Activated CD8-positive, alpha-beta memory T cell treated with anti-CD3 and anti-CD28 coated beads, Interleukin-2, amount 50 U/mL, for 48 hours (primary cell): ENCODE data around the gene JUN.
"Not testable (repeated sequence)": the region's sequence is repeated elsewhere in the genome, so short reads cannot be mapped to it uniquely, and the experiment has no call there.

Experiments
- DNase-seq: peaks from one replicate; pipeline ENCODE4 v3.0.0-alpha.2; 2020

JUN gene

GRCh38 chr1:58805716-58806571 lies 22.1 kb upstream of the JUN start:
- DNase-seq: no peak

- DNase-seq: no peak
Observed at GRCh38 chr1:58804853-58805565, 21.2 kb upstream of the JUN start.

DNA sequence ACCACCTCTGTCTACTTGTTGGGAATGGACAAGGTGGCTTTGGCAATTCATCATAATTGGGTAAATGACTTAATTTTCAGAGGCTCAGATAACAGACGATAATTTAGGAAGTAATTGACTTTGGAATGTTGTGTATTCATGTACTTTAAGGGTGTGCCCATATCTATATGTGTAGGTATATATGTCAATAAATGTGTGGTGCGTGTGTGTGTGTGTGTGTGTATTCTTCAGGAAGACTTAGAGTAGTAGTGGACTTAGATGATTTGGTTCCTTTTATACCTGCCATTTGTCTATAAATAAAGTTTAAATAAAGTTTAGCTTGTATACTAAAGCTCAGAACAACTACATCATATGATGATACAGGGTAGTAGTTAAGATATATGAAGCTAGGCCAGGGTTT lies 20.0 kb upstream of the JUN start:
- DNase-seq: no peak

- DNase-seq: no peak
Observed at GRCh38 chr1:58802640-58803399, 19.0 kb upstream of the JUN start.

GRCh38 chr1:58801286-58801685 lies 17.4 kb upstream of the JUN start:
- not testable (repeated sequence) for DNase-seq

- DNase-seq: no peak
Observed at GRCh38 chr1:58799650-58800049, 15.8 kb upstream of the JUN start.

- no peak for DNase-seq
Observed at GRCh38 chr1:58798910-58799442, 15.1 kb upstream of the JUN start.

DNA sequence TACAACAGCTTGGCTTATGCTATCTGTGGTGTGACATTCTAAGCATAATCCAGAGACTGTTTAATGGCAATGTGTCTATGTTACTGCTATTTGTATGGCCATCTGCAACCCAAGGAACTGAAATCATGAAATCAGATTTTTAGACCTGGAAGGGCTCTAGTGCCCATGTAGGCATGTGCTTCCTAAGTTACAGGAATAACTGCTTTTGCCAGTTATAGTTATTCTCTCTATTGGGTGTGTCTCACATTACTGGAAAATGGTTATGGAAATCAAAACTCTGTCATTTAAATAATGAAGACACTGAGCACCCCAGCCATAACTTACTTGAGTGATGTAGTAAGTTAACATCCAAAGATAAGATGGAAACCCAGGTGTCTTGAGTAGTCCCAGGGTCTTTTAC lies 12.6 kb upstream of the JUN start:
- DNase-seq: no peak

DNA sequence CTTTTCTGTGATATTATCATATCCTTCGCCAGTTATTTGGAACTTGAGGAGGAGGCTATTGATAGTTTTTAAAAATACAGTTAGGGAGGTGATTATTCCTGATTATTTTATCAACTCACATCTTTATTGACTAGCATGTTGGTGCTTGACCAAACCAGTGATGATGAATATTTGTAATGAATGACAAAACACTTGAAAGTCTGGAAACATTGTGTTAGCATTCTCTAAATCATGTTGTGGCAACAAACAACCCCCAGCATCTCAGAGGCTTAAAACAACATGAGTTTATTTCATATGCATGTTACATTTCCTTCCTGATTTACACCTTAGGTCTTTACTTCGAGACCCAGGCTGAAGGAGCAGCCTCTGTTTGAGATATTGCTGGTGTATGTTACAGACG lies 10.7 kb upstream of the JUN start:
- DNase-seq: no peak

DNA sequence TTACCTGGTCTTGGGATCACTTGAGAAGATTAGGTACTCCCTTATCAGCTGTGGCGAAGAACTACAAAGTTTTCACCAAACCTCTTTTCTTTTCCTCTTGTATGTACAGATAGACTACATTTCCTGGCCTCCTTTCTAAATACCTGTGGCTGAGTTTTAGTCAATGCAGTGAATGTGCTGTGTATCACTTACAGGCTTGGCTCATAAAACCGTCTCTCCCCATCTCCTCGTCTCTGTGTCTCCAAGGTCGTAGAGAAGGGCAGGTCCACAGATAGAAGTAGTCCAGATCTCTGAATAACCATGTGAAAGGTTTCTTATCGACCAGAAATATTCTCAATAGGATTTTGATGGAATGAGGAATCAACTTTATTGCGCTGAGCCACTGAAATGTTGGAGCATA lies 9.0 kb upstream of the JUN start:
- no peak for DNase-seq

GRCh38 chr1:58791106-58791505 lies 7.3 kb upstream of the JUN start:
- no peak for DNase-seq

DNA sequence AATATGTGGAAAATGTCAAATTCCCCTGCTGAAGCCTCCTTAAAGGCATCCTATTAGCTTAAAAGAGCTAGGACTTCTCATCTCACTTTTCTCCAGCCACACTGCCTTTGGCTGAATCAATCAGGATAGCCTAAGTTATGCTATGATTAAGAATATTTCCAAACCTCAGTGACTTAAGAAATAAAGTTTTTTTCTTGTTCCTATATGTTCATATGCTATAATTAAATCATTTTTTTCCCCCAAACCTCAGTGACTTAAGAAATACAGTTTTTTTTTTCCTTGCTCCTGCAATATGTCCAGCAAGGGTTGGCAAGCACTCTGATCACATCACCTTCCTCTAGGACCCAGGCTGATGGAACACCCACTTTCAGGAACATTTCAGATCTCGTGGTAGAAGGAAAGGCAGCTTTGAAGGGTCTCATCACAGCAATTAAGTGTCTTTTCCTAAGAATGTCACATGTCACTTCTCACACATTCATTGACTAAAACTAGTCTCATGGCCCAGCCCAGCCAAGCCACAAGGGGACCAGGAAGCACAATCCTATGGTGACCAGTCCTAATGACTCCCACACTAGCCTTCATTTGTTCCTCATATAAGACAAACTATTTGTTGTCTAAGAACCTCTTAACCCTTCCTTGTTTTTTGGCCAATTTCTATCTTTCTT lies 6.3 kb upstream of the JUN start:
- DNase-seq: no peak

DNA sequence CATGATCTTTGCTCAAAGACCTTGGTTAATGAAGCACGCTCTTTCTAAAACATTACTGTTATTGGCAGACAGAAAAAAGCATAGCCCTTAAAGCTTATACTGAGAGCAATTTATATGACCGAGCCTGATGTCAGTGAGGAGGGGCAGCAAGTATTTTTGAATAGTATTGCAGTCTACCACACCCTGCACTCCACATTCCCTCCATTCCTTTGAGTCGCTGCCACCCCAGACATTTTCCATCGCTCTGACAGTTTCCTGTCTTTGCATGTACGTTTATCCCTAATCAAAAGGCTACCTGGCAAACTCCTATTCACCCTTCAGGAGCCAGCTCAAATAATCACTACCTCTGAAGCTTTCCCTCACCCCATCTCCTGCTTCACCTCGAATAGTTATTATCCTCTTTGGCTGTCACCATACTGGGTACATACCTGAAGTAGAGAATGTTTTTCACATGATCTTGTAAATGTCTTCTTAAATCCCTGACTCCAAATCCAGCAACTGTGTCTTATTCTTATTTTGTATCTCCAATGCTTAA lies 5.5 kb upstream of the JUN start:
- DNase-seq: no peak

- DNase-seq: no peak
Observed at GRCh38 chr1:58788259-58788658, 4.4 kb upstream of the JUN start.

- DNase-seq: no peak
Observed at GRCh38 chr1:58786927-58787245, 3.0 kb upstream of the JUN start.

- DNase-seq: no peak
Observed at GRCh38 chr1:58786184-58786926, 2.5 kb upstream of the JUN start.

- DNase-seq: peak; percentile 62
Observed at GRCh38 chr1:58785442-58786058, 1.7 kb upstream of the JUN start.

DNA sequence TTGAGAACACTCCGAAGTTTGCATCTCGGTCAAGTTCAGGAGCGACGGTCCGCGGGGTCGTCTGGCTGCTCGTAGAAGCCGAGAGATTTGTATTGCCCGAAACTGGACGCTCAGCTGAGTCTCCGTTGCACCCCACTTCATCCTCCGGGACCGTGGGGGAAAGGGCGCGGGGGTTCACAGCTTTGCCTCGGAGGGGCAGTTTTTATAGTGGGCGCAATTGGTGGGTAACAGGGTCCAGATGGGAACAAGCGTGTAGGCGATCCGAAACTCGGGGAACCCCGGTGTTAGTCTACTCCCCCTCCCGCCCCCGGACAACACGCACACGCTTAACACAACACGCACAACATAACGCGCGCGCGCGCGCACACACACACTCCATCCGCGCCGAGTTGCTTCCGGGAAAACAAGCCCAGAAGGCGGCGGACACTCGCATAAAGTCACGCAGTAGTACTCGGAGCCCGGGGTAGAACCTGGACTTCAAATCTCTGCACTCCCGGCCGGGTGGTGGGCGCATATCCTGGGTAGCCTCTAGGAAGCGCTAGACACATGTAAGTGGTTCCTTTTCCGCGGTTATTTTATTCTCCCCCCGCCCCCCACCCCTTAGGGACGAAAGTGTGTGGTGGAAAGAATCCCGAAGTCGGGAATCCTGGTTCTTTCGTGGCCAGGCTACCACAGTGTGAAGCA lies 1.1 kb upstream of the JUN start:
- peak; percentile 86 for DNase-seq

DNA sequence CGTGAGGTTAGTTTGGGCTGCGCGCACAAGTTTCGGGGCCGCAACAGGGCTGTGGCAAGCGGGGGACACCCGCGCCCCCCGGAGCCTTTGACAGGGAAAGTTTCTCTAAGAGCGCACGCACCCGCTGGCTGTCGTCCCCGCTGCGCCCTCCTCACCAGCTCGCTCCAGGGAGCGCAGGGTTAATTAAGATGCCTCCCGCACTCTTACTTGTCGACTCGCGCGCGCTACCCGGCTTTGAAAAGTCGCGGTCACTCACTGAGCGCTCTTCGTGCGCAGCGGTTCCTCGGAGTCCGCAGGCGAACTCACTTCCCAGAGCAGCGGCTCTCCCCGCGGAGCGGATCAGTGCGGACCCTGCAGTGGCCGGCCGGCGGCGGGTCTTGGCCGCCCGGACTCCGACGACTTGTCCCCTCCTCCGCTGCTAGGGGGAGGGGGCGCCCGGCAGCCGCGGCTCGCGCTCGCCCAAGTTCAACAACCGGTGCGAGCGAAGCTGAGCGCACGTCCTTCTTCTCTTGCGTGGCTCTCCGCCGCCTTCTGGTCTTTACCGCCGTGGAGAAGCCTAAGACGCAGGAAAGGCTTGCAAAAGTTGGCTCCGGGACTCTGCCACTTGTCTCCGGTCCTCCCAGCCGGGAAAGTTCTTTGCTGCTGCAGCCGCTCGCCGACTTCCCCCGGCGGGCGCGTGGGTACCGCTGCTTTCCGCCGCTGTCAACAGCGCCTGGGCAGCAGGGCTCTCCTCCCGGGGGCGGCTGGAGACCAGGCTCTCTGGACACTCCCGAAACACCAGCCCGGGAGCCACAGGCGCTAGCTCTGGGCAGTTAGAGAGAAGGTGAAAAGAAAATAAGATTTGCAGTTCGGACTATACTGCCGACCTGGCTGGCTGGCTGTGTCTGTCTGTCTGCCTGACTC lies 506 bp downstream of the JUN start:
- DNase-seq: peak; percentile 79
